GM12878 (cell line): ENCODE results near the gene GJD2.

Experiments
- EZH2 ChIP-seq: IDR thresholded peaks from 2 replicates; pipeline ENCODE4 v1.6.1; 2012; ENCODE audit warnings: low read depth, mild to moderate bottlenecking, control low read depth, inconsistent platforms, low read length, borderline replicate concordance; ENCODE audit not compliant: control insufficient read depth
- NFXL1 ChIP-seq: fragments of 450-650 bp; IDR thresholded peaks from 2 replicates; pipeline ENCODE4 v1.6.1; 2017; ENCODE audit warnings: antibody characterized with exemption, mild to moderate bottlenecking, borderline replicate concordance
- NR2C1 ChIP-seq: fragments of 450-650 bp; IDR thresholded peaks from 2 replicates; pipeline ENCODE4 v1.6.1; 2017; ENCODE audit warnings: antibody characterized with exemption, mild to moderate bottlenecking, moderate library complexity
- NR2C2 ChIP-seq: IDR thresholded peaks from 2 replicates; pipeline ENCODE4 v1.6.1; 2011; ENCODE audit warnings: borderline replicate concordance, low read depth; ENCODE audit not compliant: control insufficient read depth, insufficient read length
- SP1 ChIP-seq: IDR thresholded peaks from one replicate; pipeline ENCODE4 v1.6.1; 2011; ENCODE audit warnings: low read depth, low read length
- SRF ChIP-seq, 2 experiments: IDR thresholded peaks; 2 replicates each; pipeline ENCODE4 v1.6.1; 2011; ENCODE audit warnings: low read depth in 2 of 2, low read length in 2 of 2, mild to moderate bottlenecking in 1 of 2, moderate library complexity in 1 of 2
- TARDBP ChIP-seq: IDR thresholded peaks from 2 replicates; pipeline ENCODE4 v1.6.1; 2016; ENCODE audit warnings: borderline replicate concordance
- TF ChIP-seq, protein P1 (sequence below), 3 experiments: IDR thresholded peaks in 2 of 3; conservative IDR thresholded peaks in 1 of 3; 2 replicates each; pipeline ENCODE4 v1.5.1; 2011; ENCODE audit warnings: low read depth in 3 of 3, low read length in 3 of 3, mild to moderate bottlenecking in 3 of 3, control low read depth in 2 of 3, moderate library complexity in 2 of 3, inconsistent platforms in 1 of 3, mixed read lengths in 1 of 3; ENCODE audit not compliant: control insufficient read depth in 2 of 3, insufficient read depth in 1 of 3; ENCODE audit errors: extremely low read depth in 1 of 3
- TF ChIP-seq, protein P2 (sequence below): IDR thresholded peaks from 2 replicates; pipeline ENCODE4 v1.6.1; 2011; ENCODE audit warnings: low read depth, mild to moderate bottlenecking, low read length, moderate library complexity, borderline replicate concordance; ENCODE audit errors: extremely low read depth
- TF ChIP-seq, protein P3 (sequence below): IDR thresholded peaks from 2 replicates; pipeline ENCODE4 v1.6.1; 2011; ENCODE audit warnings: borderline replicate concordance, low read depth, mild to moderate bottlenecking, moderate library complexity, low read length; ENCODE audit not compliant: insufficient read depth, poor library complexity, severe bottlenecking
- TF ChIP-seq, protein P4 (sequence below): fragments of 450-650 bp; IDR thresholded peaks from 2 replicates; pipeline ENCODE4 v1.6.1; 2016; ENCODE audit warnings: mild to moderate bottlenecking, moderate library complexity, borderline replicate concordance

DNA sequence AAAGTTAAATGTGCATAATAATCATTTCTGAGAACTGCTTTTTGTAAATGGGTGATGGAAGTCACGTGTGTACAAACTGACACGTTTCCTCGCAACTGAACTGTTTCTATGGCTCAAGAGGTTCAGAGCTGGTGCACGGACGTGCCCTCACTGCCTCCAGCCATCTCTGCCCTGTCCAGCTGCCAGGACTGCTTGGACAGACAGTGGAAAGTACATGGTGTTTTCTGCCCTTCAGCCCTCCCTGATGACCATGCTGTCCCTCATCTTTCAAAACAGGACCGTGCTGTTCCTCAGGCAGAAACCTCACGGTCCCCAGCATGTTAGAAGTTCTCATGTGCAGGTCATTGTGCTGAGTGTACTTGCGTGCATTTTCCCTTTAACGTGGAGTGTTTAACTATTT, 38.7 kb downstream of the GJD2 start:
- TF ChIP-seq TARDBP: no peak
- TF ChIP-seq NFXL1: no peak
- TF ChIP-seq, protein P1, sequence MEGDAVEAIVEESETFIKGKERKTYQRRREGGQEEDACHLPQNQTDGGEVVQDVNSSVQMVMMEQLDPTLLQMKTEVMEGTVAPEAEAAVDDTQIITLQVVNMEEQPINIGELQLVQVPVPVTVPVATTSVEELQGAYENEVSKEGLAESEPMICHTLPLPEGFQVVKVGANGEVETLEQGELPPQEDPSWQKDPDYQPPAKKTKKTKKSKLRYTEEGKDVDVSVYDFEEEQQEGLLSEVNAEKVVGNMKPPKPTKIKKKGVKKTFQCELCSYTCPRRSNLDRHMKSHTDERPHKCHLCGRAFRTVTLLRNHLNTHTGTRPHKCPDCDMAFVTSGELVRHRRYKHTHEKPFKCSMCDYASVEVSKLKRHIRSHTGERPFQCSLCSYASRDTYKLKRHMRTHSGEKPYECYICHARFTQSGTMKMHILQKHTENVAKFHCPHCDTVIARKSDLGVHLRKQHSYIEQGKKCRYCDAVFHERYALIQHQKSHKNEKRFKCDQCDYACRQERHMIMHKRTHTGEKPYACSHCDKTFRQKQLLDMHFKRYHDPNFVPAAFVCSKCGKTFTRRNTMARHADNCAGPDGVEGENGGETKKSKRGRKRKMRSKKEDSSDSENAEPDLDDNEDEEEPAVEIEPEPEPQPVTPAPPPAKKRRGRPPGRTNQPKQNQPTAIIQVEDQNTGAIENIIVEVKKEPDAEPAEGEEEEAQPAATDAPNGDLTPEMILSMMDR (IDR thresholded peaks at IDR 0.05 in 2 of 3, conservative IDR thresholded peaks at IDR 0.05 in 1 of 3; ENCODE audit: control insufficient read depth in 2 of 3, extremely low read depth in 1 of 3, insufficient read depth in 1 of 3, low read depth in 3 of 3, low read length in 3 of 3): no peak
- no peak for TF ChIP-seq EZH2
- TF ChIP-seq SP1: no peak
- TF ChIP-seq, protein P2, sequence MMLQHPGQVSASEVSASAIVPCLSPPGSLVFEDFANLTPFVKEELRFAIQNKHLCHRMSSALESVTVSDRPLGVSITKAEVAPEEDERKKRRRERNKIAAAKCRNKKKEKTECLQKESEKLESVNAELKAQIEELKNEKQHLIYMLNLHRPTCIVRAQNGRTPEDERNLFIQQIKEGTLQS: no peak
- TF ChIP-seq, protein P3, sequence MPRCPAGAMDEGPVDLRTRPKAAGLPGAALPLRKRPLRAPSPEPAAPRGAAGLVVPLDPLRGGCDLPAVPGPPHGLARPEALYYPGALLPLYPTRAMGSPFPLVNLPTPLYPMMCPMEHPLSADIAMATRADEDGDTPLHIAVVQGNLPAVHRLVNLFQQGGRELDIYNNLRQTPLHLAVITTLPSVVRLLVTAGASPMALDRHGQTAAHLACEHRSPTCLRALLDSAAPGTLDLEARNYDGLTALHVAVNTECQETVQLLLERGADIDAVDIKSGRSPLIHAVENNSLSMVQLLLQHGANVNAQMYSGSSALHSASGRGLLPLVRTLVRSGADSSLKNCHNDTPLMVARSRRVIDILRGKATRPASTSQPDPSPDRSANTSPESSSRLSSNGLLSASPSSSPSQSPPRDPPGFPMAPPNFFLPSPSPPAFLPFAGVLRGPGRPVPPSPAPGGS: no peak
- TF ChIP-seq SRF (IDR thresholded peaks at IDR 0.05; ENCODE audit: low read depth in 2 of 2, low read length in 2 of 2): no peak
- TF ChIP-seq NR2C1: no peak
- TF ChIP-seq, protein P4, sequence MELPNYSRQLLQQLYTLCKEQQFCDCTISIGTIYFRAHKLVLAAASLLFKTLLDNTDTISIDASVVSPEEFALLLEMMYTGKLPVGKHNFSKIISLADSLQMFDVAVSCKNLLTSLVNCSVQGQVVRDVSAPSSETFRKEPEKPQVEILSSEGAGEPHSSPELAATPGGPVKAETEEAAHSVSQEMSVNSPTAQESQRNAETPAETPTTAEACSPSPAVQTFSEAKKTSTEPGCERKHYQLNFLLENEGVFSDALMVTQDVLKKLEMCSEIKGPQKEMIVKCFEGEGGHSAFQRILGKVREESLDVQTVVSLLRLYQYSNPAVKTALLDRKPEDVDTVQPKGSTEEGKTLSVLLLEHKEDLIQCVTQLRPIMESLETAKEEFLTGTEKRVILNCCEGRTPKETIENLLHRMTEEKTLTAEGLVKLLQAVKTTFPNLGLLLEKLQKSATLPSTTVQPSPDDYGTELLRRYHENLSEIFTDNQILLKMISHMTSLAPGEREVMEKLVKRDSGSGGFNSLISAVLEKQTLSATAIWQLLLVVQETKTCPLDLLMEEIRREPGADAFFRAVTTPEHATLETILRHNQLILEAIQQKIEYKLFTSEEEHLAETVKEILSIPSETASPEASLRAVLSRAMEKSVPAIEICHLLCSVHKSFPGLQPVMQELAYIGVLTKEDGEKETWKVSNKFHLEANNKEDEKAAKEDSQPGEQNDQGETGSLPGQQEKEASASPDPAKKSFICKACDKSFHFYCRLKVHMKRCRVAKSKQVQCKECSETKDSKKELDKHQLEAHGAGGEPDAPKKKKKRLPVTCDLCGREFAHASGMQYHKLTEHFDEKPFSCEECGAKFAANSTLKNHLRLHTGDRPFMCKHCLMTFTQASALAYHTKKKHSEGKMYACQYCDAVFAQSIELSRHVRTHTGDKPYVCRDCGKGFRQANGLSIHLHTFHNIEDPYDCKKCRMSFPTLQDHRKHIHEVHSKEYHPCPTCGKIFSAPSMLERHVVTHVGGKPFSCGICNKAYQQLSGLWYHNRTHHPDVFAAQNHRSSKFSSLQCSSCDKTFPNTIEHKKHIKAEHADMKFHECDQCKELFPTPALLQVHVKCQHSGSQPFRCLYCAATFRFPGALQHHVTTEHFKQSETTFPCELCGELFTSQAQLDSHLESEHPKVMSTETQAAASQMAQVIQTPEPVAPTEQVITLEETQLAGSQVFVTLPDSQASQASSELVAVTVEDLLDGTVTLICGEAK: no peak
- TF ChIP-seq NR2C2: no peak
